Measurements from ENCODE around the gene ESPNL. TPM values are rescaled to one million over a fixed set of nuclear protein-coding genes. Genes with fewer than 3 reads are reported as not detected.

ESPNL gene
- total and polyA plus RNA-seq, 9 of the 15 experiments (the other 6 are each of a cell fraction or from before 2014, with no cell fraction given) = 0.03 to 0.09 (median 0.05) TPM; not detected in 3

GRCh38 chr2:238167761-238168160 is 67.6 kb downstream of the ESPNL start (continued):
- TF ChIP-seq ZNF609 (CRISPR knock-in tag; IDR thresholded peaks at IDR 0.05; ENCODE audit: borderline replicate concordance) = no peak
- no peak for TF ChIP-seq ADNP (tag; IDR thresholded peaks at IDR 0.05)
- TF ChIP-seq CREBBP (IDR thresholded peaks at IDR 0.05; ENCODE audit: low read depth, low read length) = no peak
- no peak for TF ChIP-seq ZNF239 (CRISPR knock-in tag; IDR thresholded peaks at IDR 0.05)
- no peak for TF ChIP-seq CBFA2T3 (IDR thresholded peaks at IDR 0.05)
- TF ChIP-seq KDM2B (CRISPR knock-in tag; IDR thresholded peaks at IDR 0.05) = no peak
- TF ChIP-seq ZNF584 (CRISPR knock-in tag; IDR thresholded peaks at IDR 0.05; ENCODE audit: low read depth) = no peak
- no peak for TF ChIP-seq ZKSCAN1 (IDR thresholded peaks at IDR 0.05; ENCODE audit: low read depth, low read length)
- peak; percentile 47; the same call in 1 of the 2 replicates for TF ChIP-seq MAFK (IDR thresholded peaks at IDR 0.05; ENCODE audit: low read length)
- no peak for TF ChIP-seq FOXJ2 (tag; IDR thresholded peaks at IDR 0.05)
- TF ChIP-seq TRIM25 (IDR thresholded peaks at IDR 0.05; ENCODE audit: borderline replicate concordance) = no peak
- no peak for TF ChIP-seq ZNF3 (CRISPR knock-in tag; IDR thresholded peaks at IDR 0.05)
- no peak for TF ChIP-seq RHOXF2B (CRISPR knock-in tag; conservative IDR thresholded peaks at IDR 0.05)
- no peak for TF ChIP-seq MAX (CRISPR knock-in tag; IDR thresholded peaks at IDR 0.05)
- no peak for TF ChIP-seq PHF8 (IDR thresholded peaks at IDR 0.05; ENCODE audit: borderline replicate concordance, low read length)
- TF ChIP-seq C11orf30 (IDR thresholded peaks at IDR 0.05; ENCODE audit: low read depth) = peak; percentile 88
- no peak for TF ChIP-seq L3MBTL2 (IDR thresholded peaks at IDR 0.05)
- TF ChIP-seq ARID2 (IDR thresholded peaks at IDR 0.05) = no peak
- TF ChIP-seq ZBTB11 (CRISPR knock-in tag; IDR thresholded peaks at IDR 0.05) = no peak
- no peak for TF ChIP-seq LARP7 (IDR thresholded peaks at IDR 0.05)
- no peak for TF ChIP-seq ZFP30 (CRISPR knock-in tag; IDR thresholded peaks at IDR 0.05; ENCODE audit: borderline replicate concordance)
